GM19043 (cell line): Measurements from ENCODE around the gene SRSF5.
"Not testable (repeated sequence)": the region's sequence is repeated elsewhere in the genome, so short reads cannot be mapped to it uniquely, and the experiment has no call there.

Source experiments
- ATAC-seq: cut with Tn5 transposase; IDR thresholded peaks from one replicate; pipeline ENCODE4 v1.9.1; 2021; ENCODE audit warnings: low read depth; ENCODE audit not compliant: unreplicated experiment

Gene SRSF5

GRCh38 chr14:69803753-69804152, 36.8 kb downstream of the SRSF5 start:
- ATAC-seq, result no peak

GRCh38 chr14:69804902-69805301, 38.0 kb downstream of the SRSF5 start:
- ATAC-seq, result no peak

GRCh38 chr14:69807192-69807591, 40.2 kb downstream of the SRSF5 start:
- ATAC-seq, result no peak

- ATAC-seq, result no peak
Observed at GRCh38 chr14:69808919-69809808, 42.2 kb downstream of the SRSF5 start.

GRCh38 chr14:69811227-69811867, 44.4 kb downstream of the SRSF5 start:
- ATAC-seq, result no peak

GRCh38 chr14:69811868-69812252, 44.9 kb downstream of the SRSF5 start:
- no peak for ATAC-seq

- no peak for ATAC-seq
Observed at GRCh38 chr14:69812711-69813110, 45.8 kb downstream of the SRSF5 start.

GRCh38 chr14:69813346-69813745, 46.4 kb downstream of the SRSF5 start:
- not testable (repeated sequence) for ATAC-seq

GRCh38 chr14:69814397-69814796, 47.5 kb downstream of the SRSF5 start:
- ATAC-seq, result no peak

GRCh38 chr14:69815556-69815955, 48.6 kb downstream of the SRSF5 start:
- no peak for ATAC-seq

GRCh38 chr14:69816216-69816615, 49.3 kb downstream of the SRSF5 start:
- ATAC-seq, result no peak

- no peak for ATAC-seq
Observed at GRCh38 chr14:69818758-69819191, 51.8 kb downstream of the SRSF5 start.

- ATAC-seq, result no peak
Observed at GRCh38 chr14:69819607-69820006, 52.7 kb downstream of the SRSF5 start.

GRCh38 chr14:69820991-69821390, 54.0 kb downstream of the SRSF5 start:
- no peak for ATAC-seq
